Osteoblast (primary cell): Measurements from ENCODE around the gene NCAM2. TPM values are rescaled to one million over a fixed set of nuclear protein-coding genes. Genes with fewer than 3 reads are reported as not detected.
A peak's percentile ranks its signal among the peaks of the same experiment; 100 is the strongest.

Source experiments
- DNase-seq: peaks from one replicate; pipeline ENCODE4 v3.0.0; 2011; ENCODE audit warnings: low spot score, mixed read lengths; ENCODE audit not compliant: insufficient read length; ENCODE audit errors: missing footprints
- H2AFZ ChIP-seq: 2 replicates; pipeline ENCODE4 v1.6.0; 2011; ENCODE audit warnings: mild to moderate bottlenecking, low read length
- H3K27ac ChIP-seq: 2 replicates; pipeline ENCODE4 v1.5.1; 2011; ENCODE audit warnings: mild to moderate bottlenecking, low read depth, low read length, moderate library complexity
- H3K27me3 ChIP-seq: 2 replicates; pipeline ENCODE4 v1.6.0; 2012; ENCODE audit warnings: mild to moderate bottlenecking, control low read depth, inconsistent platforms, low read length, moderate library complexity; ENCODE audit not compliant: insufficient read depth
- H3K36me3 ChIP-seq: 2 replicates; pipeline ENCODE4 v1.5.1; 2011; ENCODE audit warnings: mild to moderate bottlenecking, low read length, control low read depth, moderate library complexity; ENCODE audit not compliant: insufficient read depth
- H3K4me1 ChIP-seq: 2 replicates; pipeline ENCODE4 v1.5.1; 2011; ENCODE audit warnings: mild to moderate bottlenecking, low read length, control low read depth, moderate library complexity; ENCODE audit not compliant: insufficient read depth
- H3K4me2 ChIP-seq: 2 replicates; pipeline ENCODE4 v1.6.0; 2011; ENCODE audit warnings: mild to moderate bottlenecking, low read length; ENCODE audit not compliant: insufficient read depth
- H3K4me3 ChIP-seq: fragments of 200-600 bp; sonication (generic); 3 replicates; pipeline ENCODE4 v1.5.1; 2012; ENCODE audit warnings: mild to moderate bottlenecking, low read length, inconsistent platforms; ENCODE audit not compliant: insufficient read depth
- H3K79me2 ChIP-seq: 2 replicates; pipeline ENCODE4 v1.6.0; 2012; ENCODE audit warnings: mild to moderate bottlenecking, low read length, control low read depth, inconsistent platforms; ENCODE audit not compliant: insufficient read depth
- H3K9me3 ChIP-seq: 2 replicates; pipeline ENCODE4 v1.5.1; 2011; ENCODE audit warnings: low read depth, low read length, control low read depth
- H4K20me1 ChIP-seq: 2 replicates; pipeline ENCODE4 v1.6.0; 2012; ENCODE audit warnings: mild to moderate bottlenecking, low read length, control low read depth; ENCODE audit not compliant: insufficient read depth
- total RNA-seq: library from RNA; depleted of rRNA; stranded (reverse); fragments of >200 nt; gene quantifications from 2 replicates; pipeline ENCODE4 v1.2.3, GENCODE V29; 2012
- TF ChIP-seq, protein P1 (sequence below): IDR thresholded peaks from 2 replicates; pipeline ENCODE4 v1.5.1; 2011; ENCODE audit warnings: mild to moderate bottlenecking, low read depth, low read length, moderate library complexity; ENCODE audit errors: extremely low read depth

NCAM2 gene
- total RNA-seq, 1 donor, result 8.0 TPM

DNA sequence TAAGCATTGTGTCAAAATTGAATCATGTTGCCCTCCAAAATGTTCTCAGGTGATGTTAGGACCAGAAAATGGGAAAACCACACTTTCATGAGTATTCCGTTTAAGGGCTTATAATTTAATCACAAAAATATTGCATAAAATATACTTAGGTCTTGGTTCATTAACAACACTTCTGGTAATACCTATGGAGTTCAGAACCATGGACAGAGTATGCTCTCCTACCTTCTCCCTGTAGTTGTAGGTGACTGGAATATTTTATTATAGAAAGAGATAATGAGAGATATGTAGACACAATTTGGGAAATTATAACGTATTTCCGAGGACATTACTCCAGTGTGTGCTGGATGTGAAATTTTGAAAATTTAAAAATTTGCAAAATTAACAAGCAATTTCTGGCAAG lies 232.5 kb downstream of the NCAM2 start:
- TF ChIP-seq, protein P1, sequence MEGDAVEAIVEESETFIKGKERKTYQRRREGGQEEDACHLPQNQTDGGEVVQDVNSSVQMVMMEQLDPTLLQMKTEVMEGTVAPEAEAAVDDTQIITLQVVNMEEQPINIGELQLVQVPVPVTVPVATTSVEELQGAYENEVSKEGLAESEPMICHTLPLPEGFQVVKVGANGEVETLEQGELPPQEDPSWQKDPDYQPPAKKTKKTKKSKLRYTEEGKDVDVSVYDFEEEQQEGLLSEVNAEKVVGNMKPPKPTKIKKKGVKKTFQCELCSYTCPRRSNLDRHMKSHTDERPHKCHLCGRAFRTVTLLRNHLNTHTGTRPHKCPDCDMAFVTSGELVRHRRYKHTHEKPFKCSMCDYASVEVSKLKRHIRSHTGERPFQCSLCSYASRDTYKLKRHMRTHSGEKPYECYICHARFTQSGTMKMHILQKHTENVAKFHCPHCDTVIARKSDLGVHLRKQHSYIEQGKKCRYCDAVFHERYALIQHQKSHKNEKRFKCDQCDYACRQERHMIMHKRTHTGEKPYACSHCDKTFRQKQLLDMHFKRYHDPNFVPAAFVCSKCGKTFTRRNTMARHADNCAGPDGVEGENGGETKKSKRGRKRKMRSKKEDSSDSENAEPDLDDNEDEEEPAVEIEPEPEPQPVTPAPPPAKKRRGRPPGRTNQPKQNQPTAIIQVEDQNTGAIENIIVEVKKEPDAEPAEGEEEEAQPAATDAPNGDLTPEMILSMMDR, result no peak
- Histone ChIP-seq H4K20me1 (no peaks in the 10 kb centered on the region), H3K36me3 (no peaks in the 10 kb centered on the region), H3K27me3 (no peaks in the 10 kb centered on the region), H3K27ac (no peak overlapping the region), H3K4me3 (no peak overlapping the region), H3K4me1 (no peaks in the 10 kb centered on the region), H3K79me2 (no peaks in the 10 kb centered on the region), H3K4me2 (no peak overlapping the region), H3K9me3 (no peaks in the 10 kb centered on the region), H2AFZ (no peak overlapping the region)
- no peak for DNase-seq

DNA sequence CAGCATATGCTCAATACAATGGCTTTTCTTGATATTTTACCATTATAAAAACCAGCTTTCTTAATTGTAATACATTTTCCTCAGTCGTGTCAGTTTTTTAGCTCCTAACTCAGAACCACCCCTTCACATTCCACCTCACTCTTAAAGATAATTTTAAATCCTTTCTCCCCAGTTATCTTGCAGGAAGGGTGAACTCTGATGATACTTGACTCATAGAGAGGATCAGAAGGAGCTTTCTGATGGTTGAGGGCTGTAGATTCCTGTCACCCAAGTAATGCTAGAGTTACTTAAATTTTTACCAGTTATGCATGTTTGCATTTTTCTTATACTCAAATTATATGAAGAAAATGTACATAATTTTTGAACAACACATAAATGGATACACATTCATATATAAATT lies 233.7 kb downstream of the NCAM2 start:
- no peaks in the 10 kb centered on the region for H3K79me2 ChIP-seq
- H3K27ac ChIP-seq, result no peak overlapping the region
- H3K27me3 ChIP-seq, result no peaks in the 10 kb centered on the region
- H3K9me3 ChIP-seq, result no peaks in the 10 kb centered on the region
- H3K4me1 ChIP-seq, result no peaks in the 10 kb centered on the region
- H2AFZ ChIP-seq, result no peak overlapping the region
- no peak for DNase-seq
- H4K20me1 ChIP-seq, result no peaks in the 10 kb centered on the region
- H3K4me3 ChIP-seq, result no peak overlapping the region
- H3K4me2 ChIP-seq, result no peak overlapping the region
- TF ChIP-seq, protein P1, result no peak
- H3K36me3 ChIP-seq, result no peaks in the 10 kb centered on the region

DNA sequence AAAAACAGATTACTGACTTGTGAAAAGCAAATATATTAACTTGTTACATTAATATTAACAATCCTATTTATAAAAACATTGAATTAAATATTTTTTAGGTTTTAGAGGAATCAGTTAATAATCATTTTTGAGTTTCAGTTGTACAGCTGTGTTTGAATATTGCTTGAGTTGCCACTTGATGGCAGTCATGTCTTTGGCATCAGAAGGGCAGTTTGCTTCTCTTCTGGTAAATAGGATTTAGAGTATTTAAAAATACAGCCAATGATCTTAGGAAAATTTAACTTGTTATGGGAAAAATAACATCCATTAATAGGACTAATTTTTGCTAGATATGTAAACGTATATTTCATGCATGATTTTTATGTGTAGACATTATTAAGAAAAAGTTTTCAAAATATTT lies 234.1 kb downstream of the NCAM2 start:
- H3K27me3 ChIP-seq, result no peaks in the 10 kb centered on the region
- TF ChIP-seq, protein P1, result peak; percentile 46
- H2AFZ ChIP-seq, result no peak overlapping the region
- H3K9me3 ChIP-seq, result no peaks in the 10 kb centered on the region
- H3K4me2 ChIP-seq, result no peak overlapping the region
- no peaks in the 10 kb centered on the region for H3K4me1 ChIP-seq
- no peaks in the 10 kb centered on the region for H4K20me1 ChIP-seq
- no peaks in the 10 kb centered on the region for H3K36me3 ChIP-seq
- H3K79me2 ChIP-seq, result no peaks in the 10 kb centered on the region
- no peak for DNase-seq
- no peak overlapping the region for H3K27ac ChIP-seq
- no peak overlapping the region for H3K4me3 ChIP-seq

DNA sequence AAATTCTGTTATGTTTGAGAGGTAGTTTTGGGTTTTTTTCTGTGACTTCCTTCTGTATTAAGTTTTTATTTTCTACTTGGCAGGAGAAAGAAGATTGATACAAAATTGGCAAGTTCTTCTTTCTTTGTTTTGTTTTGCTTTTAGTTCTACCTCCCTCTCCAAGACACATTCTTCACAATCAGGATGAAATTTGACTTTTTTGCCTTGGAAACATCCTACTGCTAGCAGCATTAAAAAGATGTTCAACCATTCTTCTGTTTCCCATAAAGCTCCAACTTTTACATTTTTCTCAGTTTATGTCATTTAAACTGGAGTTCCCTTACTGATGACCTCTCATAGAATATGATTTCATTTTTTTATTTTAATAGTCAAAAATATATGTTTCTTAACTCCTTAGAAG lies 234.8 kb downstream of the NCAM2 start:
- H2AFZ ChIP-seq, result no peak overlapping the region
- DNase-seq, result no peak
- no peaks in the 10 kb centered on the region for H3K9me3 ChIP-seq
- H4K20me1 ChIP-seq, result no peaks in the 10 kb centered on the region
- H3K4me2 ChIP-seq, result no peak overlapping the region
- no peaks in the 10 kb centered on the region for H3K36me3 ChIP-seq
- H3K4me1 ChIP-seq, result no peaks in the 10 kb centered on the region
- no peak overlapping the region for H3K27ac ChIP-seq
- H3K79me2 ChIP-seq, result no peaks in the 10 kb centered on the region
- H3K4me3 ChIP-seq, result no peak overlapping the region
- TF ChIP-seq, protein P1, result no peak
- no peaks in the 10 kb centered on the region for H3K27me3 ChIP-seq
